ENCODE measurements around the gene TOMT.

TOMT gene, protein sequence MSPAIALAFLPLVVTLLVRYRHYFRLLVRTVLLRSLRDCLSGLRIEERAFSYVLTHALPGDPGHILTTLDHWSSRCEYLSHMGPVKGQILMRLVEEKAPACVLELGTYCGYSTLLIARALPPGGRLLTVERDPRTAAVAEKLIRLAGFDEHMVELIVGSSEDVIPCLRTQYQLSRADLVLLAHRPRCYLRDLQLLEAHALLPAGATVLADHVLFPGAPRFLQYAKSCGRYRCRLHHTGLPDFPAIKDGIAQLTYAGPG

DNA sequence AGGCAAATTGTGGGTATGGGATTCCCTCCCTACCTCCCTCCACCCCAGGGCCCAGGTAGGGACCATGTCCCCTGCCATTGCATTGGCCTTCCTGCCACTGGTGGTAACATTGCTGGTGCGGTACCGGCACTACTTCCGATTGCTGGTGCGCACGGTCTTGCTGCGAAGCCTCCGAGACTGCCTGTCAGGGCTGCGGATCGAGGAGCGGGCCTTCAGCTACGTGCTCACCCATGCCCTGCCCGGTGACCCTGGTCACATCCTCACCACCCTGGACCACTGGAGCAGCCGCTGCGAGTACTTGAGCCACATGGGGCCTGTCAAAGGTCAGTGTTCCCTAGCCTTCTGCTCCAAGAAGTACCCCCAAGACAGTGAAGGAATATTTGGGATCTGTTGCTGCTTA, at the start of gene TOMT:
TSS of gene TOMT (plus strand) at position 37 of the 400 bp plus-strand sequence. CDS start at position 65, 28 bp downstream.
- no peak for DNase-seq (ENCODE audit: low spot score)

DNA sequence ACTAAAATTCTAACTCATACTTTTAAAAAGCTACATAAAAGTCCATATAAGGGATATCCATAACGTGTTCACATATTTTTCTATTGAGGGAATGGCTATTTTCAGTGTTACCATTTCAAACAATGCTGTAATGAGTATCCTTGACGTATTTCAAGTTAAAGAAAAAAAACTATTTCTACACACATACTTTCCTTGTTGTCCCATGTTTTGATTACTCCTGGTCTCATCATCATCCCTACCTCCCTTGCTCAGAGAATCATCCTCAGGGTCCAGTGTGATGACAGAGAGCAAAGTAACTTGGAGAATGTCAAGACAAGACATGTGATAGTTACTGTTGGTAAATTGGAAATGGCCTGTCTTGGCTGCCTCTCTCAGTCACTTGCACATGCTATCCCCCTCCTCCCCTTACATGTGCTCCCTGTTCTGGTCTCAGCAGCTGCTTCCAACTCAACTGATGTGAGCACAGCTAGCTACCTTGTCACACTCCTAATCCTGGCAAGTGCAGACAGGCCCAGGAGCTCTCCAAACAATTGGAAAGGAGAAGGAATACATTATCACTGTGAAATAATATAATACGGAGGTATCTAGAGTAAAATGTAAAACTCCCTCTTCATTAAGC, 47.2 kb upstream of the TOMT start:
- no peak for DNase-seq (ENCODE audit: low spot score)

DNA sequence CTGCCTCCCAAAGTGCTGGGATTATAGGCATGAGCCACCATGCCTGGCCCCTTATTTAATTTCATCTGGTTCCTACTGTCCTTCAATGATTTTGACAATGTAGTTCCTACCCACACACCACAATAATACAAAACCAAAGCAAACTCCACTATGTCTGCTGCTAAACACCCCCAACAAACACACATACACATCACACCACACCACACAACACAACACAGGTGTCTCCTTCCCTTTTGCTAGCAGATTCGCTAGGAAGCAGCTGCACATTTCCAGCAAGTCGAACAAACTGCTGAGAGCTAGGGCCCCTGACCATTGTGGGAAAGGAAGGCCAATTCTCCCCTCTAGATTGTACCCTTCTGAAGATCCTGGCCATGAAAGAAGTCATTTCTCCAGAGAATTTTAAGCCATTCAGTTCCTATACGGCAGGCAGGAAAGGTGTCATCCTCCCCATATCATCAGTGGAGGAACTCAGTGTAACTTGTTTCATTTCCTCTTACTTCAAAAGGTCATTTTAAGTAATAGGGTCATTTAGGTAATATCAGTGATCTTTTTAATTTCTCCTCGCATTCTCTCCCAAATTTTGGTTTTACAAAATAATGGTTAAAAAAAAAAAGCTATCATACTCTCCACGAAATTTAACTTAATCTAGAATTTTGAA, 43.9 kb upstream of the TOMT start:
- DNase-seq (ENCODE audit: low spot score), result no peak

DNA sequence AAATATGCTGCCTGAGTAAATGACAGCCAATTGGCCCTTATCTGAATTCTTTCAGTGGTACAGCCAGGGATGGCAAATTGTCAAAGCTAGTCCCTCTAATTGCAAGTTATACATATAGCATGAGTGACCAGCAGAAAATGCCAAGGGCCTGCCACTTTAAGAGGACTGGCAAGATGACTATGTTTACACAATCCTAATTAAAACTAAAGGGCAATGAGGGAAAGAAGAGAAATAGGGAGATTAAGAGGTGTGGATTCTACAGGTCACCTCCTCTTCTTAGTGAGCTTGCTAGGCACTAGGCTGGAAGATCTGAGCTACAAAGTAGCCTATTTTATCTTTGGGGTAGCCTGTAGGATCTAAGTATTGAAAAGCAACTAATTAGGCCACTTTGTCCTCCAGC, 38.9 kb upstream of the TOMT start:
- no peak for DNase-seq (ENCODE audit: low spot score)

DNA sequence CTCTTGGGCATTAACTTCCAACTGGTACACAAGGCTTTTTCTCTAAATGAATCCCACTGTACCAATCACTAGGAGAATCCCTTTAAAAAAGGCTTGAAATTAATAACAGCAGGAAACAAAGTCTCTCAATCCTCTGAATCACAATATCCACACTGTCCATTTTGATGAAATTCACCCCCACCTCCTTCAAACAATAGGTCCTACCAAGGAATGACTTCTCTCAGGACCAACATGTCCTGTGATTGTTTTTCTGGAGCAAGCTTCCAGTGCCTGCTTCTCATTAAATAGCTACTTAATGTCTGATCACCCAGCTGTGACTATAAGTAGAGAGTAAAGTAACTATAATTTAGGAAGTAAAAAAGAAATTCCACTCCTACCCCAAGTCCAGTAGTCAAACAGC, 38.5 kb upstream of the TOMT start:
- no peak for DNase-seq (ENCODE audit: low spot score)

DNA sequence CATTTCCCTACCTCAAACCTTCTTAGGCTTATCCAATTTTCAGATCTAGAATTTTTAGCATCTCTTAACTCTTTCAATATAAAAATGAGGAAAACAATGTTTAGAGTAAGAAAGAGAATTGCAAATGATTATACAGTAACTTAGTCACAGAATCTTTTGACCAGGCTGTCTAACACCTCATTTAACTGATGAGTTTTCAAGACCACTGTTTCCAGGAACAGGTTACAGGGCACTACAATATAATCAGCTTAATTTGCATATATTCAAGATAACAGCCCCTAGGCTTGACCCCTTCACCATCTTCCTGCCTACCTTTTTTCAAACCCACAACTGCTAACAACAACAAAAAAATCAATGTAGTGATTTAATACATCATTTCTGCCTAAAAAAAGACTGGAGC, 38.0 kb upstream of the TOMT start:
- DNase-seq (ENCODE audit: low spot score), result no peak

DNA sequence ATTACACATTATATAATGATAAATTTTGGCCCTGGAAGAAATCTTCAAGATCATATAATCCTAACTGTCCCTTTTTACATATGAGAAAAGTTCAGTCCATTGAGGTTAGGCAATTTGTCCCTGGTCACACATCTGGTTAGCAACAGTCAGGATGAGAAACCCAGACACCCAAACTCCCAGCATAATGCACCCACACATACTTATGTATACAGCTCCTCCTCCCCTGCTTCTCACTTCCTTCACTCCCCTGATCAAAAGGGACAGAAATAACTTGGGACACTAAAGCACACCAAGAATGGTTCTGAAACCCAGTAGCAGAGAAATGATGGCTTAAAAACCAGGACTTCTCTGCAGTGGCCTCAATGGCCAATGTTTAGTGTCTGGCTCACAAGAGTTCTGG, 36.5 kb upstream of the TOMT start:
- DNase-seq (ENCODE audit: low spot score), result no peak

DNA sequence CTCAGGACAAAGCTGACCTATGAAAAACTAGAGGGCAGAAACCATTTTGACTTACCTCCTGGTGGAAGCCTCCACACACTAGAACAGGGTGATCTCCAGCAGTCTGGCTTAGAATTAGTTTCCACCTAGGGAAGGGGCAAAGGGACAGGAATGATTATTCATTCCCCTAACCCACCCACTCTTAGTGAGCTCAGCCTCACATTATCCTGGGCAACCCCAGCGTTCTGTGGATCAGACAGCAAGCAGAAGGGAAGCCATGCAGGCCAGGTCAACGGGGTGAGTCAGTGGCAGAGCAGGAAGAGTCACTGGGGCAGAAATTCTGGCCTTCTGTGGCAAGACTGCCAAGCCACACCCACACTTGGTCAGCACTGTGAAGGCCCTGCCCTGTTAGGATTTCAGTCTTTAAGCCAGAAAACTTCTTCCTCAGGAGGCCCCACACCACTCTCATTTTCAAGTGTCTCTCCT, 35.9 kb upstream of the TOMT start:
- DNase-seq (ENCODE audit: low spot score), result no peak

DNA sequence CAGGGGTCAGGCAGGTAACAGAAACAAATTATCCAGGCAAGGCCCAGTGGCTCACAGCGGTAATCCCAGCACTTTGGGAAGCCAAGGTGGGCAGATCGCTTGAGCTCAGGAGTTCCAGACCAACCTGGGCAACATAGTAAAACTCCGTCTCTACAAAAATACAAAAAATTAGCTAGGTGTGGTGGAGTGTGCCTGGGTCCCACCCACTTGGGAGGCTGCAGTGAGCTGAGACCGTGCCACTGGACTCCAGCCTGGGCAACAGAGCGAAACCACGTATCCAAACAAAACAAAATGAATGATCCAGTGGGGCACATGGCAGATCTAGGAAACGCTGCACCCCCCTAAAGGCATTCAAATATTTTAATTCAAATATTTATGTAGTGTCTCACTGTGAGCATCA, 35.2 kb upstream of the TOMT start:
- no peak for DNase-seq (ENCODE audit: low spot score)

DNA sequence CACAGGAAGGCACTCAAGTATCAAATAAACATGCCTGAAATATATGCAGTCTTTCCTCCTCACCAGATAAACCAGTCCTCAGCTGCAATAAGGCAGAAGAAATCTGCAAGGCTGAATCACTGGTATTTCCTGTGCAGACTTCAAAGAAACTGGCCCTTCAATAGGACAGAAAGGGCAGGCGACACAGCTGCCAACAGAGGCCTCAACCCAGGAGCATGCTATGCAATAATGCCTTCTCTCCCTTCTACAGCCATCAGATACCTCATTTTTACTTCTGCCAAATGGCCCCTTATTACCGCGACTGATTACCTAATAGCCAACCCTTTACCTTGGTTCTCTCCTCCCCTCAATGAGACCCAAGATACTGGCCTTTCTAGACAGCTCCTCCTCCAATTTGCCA, 33.4 kb upstream of the TOMT start:
- no peak for DNase-seq (ENCODE audit: low spot score)

DNA sequence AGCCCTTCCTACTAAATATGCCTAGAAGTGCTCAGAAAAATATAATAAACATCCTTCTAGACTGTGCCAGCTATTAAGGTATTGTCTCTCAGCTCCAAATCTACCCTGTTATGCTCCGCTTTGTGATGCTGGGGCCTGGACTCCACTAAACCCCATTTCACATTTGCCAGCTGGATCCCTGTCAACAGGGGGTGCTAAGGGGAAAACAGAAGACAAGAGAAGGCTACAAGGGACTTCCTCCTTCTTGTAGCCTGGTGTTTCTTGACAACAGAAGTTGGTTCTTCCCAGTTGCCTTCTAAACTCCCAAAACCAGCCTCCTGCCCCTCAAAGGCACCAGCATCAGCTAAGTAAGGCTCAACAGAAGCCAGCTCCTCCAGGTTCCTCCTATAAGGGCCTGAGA, 30.6 kb upstream of the TOMT start:
- no peak for DNase-seq (ENCODE audit: low spot score)

DNA sequence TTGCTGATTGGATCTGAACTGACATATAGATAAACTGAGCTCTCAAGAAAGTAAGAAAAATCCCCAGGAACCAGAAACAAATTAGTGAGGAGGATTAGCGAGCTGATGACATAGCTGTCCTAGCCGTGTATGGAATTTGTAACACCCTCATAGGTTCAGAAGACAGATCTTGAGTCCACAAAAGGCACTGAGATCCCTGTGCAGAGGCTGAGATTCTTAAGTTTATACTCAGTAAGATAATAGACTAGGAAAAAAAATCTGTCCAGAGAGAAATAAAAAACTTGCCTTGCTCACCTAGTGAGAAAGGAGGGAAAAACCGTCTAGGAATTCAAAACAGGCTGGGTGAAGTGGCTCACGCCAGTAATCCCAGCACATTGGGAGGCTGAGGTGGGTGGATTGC, 30.0 kb upstream of the TOMT start:
- DNase-seq (ENCODE audit: low spot score), result no peak

DNA sequence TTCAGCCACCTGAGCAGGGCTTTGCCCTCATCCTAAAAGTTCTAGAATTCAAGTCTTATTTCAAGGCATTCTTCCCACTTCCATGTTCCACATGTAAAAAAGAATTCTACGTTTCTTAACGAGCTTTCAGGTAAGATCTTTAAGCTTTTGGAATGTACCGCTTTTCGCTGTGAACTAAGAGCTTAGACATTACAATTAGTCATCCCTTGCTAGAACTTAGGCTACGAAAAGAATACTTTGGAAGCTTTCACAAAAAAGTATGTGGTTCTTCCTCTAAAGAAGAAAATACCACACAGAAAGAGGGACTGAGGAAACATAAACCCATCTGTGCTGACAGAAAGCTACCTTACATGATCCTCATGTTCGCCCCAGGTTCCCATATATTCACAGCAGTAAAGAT, 27.2 kb upstream of the TOMT start:
- no peak for DNase-seq (ENCODE audit: low spot score)

DNA sequence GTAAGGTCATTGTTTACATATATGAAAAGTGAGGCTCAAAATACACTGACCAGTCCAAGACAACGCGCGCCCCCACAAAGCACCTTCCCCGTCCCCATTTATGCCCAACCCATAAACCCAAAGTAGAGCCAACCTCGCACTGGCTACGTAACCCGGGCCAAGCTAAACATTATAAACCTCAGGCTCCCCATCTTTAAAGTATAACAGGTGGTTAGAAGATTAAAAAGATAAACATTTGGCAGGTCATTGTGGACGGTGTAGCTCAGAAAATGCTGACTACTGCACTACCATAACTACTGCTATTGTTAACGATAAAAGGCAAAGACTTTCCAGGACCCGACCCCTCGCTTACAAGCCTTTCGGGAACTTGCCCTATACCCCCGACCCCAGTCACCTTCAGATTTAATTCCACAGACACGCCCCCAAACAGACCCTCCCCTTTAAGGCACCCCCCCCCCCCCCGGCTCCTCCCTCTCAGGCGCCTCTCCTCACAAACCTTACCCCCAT, 25.9 kb upstream of the TOMT start:
- DNase-seq (ENCODE audit: low spot score), result no peak

DNA sequence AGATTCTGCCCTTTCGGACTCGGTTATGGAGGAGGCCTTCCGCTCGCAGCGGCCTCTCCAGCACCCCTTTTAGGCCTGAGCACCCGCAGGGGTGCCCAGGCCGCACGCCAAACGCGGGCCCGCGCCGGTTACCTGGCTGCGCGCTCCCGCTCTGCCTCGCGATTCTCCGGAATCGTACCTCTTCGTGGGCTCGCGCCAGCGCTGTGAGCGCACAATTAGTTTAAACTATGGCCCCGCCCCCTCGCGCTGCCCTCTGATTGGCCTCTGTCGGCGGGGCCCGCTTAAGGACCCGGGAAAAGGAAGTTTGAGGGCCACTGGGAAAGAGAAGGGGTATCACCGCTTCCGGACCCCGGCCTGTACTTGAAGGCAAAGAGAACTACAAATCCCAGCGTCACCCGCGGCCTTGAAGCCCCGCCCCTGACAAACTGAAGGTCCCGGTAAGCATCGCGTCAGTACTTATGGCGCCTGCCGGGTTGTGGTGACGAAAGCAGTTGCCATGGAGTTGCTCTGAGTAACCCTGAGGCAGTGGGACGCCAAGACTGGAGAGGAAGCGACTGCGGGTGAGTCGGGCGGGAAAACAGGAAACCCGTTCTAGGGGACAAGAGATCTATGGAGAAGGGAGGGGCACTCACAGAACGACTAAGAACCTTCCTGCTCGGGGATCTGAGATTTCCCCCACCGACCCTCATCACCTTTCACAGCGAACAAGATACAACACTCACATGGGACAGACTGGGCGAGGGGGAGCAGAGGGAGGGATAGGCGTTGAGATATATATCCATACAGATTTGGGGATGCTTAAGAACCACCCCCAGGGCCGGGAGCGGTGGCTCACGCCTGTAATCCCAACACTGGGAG, 25.2 kb upstream of the TOMT start, which contains the start of the genes LRRC51 and NUMA1:
TSS of gene LRRC51 (plus strand) at position 525 of the 858 bp plus-strand sequence. CDS start 8,234 bp downstream, outside the sequence.
TSS of gene NUMA1 (minus strand) at position 217 of the 858 bp plus-strand sequence. CDS start 44,599 bp downstream, outside the sequence.
- peak; percentile 100 for DNase-seq (ENCODE audit: low spot score)

DNA sequence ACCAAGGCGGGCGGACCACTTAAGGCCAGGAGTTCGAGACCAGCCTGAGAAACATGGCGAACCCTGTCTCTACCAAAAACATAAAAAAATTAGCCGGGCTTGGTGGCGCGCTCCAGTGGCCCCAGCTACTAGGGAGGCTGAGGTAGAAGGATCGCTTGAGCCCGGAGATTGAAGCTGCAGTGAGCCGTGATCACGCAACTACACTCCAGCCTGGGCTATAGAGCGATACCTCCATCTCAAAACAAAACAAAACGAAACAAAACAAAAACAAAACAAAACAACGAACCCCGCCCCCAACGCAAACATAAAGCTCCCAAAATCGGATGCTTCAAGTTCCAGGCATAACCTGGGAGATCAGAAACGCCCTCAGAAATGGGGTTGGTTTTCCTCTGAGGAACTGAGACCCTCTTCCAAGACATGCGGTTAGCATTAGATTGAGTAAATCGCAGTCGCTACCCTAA, 24.5 kb upstream of the TOMT start:
- DNase-seq (ENCODE audit: low spot score), result no peak

DNA sequence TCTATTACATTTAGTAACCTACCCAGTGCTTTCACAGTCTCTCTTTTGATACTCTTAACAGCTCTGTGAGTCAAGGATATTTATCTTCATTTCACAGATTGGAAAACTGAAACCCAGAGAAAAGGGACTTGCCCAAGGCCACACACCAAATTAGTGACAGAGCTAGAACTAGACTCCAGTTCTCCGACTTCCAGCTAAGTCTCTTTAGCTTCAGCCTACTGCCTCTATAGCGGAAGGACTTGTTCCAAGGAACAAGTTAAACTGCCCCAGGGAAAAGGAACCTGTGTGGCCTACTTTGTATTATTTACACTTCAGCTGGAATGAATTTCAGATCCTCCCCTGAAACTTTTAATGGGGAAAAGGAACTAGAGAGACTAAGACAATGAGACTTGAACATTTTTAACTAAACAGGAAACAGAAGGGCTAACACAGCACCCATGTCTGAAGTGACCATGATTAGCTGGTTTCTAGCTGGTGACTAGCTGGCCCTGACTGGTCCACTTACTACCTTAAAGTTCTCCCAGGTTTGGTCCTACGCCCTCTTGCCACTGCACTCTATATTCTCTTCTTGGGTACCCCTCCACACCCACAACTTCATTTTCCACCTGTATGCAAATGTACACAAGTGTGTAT, 23.8 kb upstream of the TOMT start:
- DNase-seq (ENCODE audit: low spot score), result no peak

DNA sequence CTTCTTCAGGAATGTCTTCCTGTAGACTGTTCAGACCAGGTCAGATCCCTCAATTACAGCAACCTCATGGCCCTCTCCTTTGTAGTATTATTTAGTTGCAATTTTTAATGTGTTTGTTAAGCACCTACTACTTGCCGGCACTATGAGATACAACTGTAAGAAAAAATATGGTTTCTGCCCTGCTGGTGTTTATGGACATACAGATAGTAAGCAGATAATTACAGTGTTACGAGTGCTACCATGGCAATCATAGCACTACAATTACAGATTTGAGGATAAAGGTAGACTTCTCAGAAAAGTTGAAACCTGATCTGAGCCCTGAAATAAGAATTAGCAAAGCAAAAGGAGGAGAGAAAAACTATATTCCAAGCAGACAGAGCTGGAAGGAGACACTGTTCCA, 22.3 kb upstream of the TOMT start:
- no peak for DNase-seq (ENCODE audit: low spot score)

DNA sequence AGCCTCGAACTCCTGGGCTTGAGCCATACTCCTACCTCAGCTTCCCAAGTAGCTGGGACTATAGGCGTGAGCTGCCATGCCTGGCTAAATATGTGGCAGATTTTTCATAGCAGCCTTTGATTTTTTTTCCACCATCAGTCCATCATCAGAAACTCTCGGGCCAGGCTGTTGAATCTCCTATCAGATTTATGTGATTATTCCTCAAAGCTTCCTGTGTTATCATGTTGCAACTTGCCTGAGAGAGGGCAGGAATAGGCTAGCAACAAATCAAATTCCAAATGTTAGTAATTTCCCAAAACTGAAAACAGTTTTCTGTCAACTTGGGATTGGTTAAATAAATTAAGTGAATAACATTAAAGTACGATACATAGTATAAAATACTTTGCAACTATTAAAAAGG, 21.6 kb upstream of the TOMT start:
- DNase-seq (ENCODE audit: low spot score), result no peak

DNA sequence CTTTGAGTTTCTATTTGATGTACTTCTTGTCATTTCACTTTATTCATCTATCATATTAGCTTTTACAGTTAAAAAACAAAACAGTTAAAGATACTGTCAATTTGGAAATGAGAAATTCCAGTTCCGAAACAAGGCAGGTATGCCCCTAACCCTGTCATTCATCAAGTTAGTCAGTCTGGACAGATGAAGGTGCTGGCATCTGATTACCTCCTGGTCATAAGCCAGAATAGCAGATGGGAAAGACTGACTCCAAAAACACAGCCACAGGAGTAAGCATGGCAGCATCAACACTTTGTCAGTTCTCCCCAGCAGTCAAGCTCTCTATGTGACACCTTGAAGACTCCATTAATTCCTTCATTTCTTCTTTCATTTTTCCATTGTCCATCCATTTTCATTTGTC, 20.8 kb upstream of the TOMT start:
- DNase-seq (ENCODE audit: low spot score), result no peak

DNA sequence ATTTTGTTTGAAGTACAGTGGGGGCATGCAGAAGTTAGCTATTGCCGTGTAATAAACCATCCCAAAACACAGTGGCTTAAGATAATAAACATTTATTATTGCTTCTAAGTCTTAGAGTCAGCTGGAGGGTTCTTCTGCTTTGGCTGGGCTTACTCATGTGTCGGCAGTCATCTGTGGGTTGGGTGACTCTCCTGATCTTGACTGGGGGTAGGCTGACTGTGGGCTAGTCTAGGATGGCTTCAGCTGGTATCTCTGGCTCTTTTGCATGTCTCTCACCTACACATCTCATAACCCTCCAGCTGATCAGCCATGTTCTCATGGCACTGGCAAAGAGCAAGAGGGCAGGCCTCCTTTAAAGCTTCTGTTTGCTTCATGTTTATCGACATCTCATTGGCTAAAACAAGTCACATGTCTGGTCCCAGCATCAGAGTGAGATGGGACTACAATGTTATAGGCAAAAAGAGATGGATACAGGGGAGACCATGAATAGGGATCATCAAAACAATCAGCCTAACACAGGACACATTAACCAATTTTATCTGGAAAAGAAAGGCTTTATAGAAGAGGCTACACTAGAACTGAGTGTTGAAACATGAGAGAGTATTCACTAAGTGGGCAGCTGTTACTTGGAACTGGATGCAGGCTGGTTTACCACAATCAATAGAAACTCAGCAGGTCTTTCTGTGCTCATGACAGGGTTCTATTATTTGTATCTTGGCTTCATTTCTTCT, 19.9 kb upstream of the TOMT start:
- DNase-seq (ENCODE audit: low spot score), result peak; percentile 84
